HUES6 (cell line): ENCODE measurements around the gene EXT2.

ENCODE experiments used
- H3K27ac ChIP-seq: 2 replicates; pipeline ENCODE4 v1.7.0; 2013; ENCODE audit warnings: low read depth, mild to moderate bottlenecking, low read length, inconsistent platforms
- H3K27me3 ChIP-seq: 2 replicates; pipeline ENCODE4 v1.6.1; 2013; ENCODE audit warnings: low read length; ENCODE audit not compliant: control insufficient read depth, insufficient read depth
- H3K36me3 ChIP-seq: 2 replicates; pipeline ENCODE4 v1.6.1; 2013; ENCODE audit warnings: low read length; ENCODE audit not compliant: control insufficient read depth, insufficient read depth
- H3K4me1 ChIP-seq: 2 replicates; pipeline ENCODE4 v1.6.1; 2013; ENCODE audit warnings: low read length; ENCODE audit not compliant: control insufficient read depth, insufficient read depth
- H3K4me3 ChIP-seq: 2 replicates; pipeline ENCODE4 v1.5.1; 2013; ENCODE audit warnings: low read depth, low read length
- H3K9ac ChIP-seq: one replicate; pipeline ENCODE4 v1.6.1; 2013; ENCODE audit warnings: mild to moderate bottlenecking, low read length
- H3K9me3 ChIP-seq: 2 replicates; pipeline ENCODE4 v1.6.1; 2013; ENCODE audit warnings: low read depth, low read length; ENCODE audit not compliant: control insufficient read depth, insufficient read depth

EXT2 gene

GRCh38 chr11:44223238-44223637 is 127.8 kb downstream of the EXT2 start:
- Histone ChIP-seq H3K4me1 (no peaks in the 10 kb centered on the region), H3K36me3 (no peaks in the 10 kb centered on the region), H3K27me3 (no peaks in the 10 kb centered on the region), H3K9ac (no peak overlapping the region), H3K9me3 (no peaks in the 10 kb centered on the region), H3K4me3 (no peak overlapping the region), H3K27ac (no peak overlapping the region)

- no peaks in the 10 kb centered on the region for H3K27me3 ChIP-seq
- no peak overlapping the region for H3K4me3 ChIP-seq
- H3K9ac ChIP-seq = no peak overlapping the region
- no peaks in the 10 kb centered on the region for H3K36me3 ChIP-seq
- no peak overlapping the region for H3K27ac ChIP-seq
- H3K9me3 ChIP-seq = no peaks in the 10 kb centered on the region
- no peaks in the 10 kb centered on the region for H3K4me1 ChIP-seq
These were observed 129.5 kb downstream of the EXT2 start for GRCh38 chr11:44224867-44225501.

GRCh38 chr11:44226490-44226889 is 131.0 kb downstream of the EXT2 start:
- Histone ChIP-seq H3K9me3 (no peaks in the 10 kb centered on the region), H3K27me3 (no peaks in the 10 kb centered on the region), H3K4me1 (no peaks in the 10 kb centered on the region), H3K27ac (no peak overlapping the region), H3K4me3 (no peak overlapping the region), H3K9ac (no peak overlapping the region), H3K36me3 (no peaks in the 10 kb centered on the region)

GRCh38 chr11:44226945-44227344 is 131.5 kb downstream of the EXT2 start:
- H3K4me1 ChIP-seq = no peaks in the 10 kb centered on the region
- no peak overlapping the region for H3K9ac ChIP-seq
- no peaks in the 10 kb centered on the region for H3K27me3 ChIP-seq
- no peaks in the 10 kb centered on the region for H3K36me3 ChIP-seq
- no peak overlapping the region for H3K27ac ChIP-seq
- no peaks in the 10 kb centered on the region for H3K9me3 ChIP-seq
- H3K4me3 ChIP-seq = no peak overlapping the region

- no peak overlapping the region for H3K27ac ChIP-seq
- no peaks in the 10 kb centered on the region for H3K27me3 ChIP-seq
- H3K9me3 ChIP-seq = no peaks in the 10 kb centered on the region
- no peak overlapping the region for H3K4me3 ChIP-seq
- H3K9ac ChIP-seq = no peak overlapping the region
- no peaks in the 10 kb centered on the region for H3K36me3 ChIP-seq
- H3K4me1 ChIP-seq = no peaks in the 10 kb centered on the region
These were observed 132.9 kb downstream of the EXT2 start for GRCh38 chr11:44228379-44228778.

GRCh38 chr11:44229098-44229497 is 133.6 kb downstream of the EXT2 start:
- Histone ChIP-seq H3K27me3 (no peaks in the 10 kb centered on the region), H3K36me3 (no peaks in the 10 kb centered on the region), H3K4me1 (no peaks in the 10 kb centered on the region), H3K9me3 (no peaks in the 10 kb centered on the region), H3K27ac (no peak overlapping the region), H3K4me3 (no peak overlapping the region), H3K9ac (no peak overlapping the region)

GRCh38 chr11:44229624-44230023 is 134.1 kb downstream of the EXT2 start:
- H3K9me3 ChIP-seq = no peaks in the 10 kb centered on the region
- no peaks in the 10 kb centered on the region for H3K4me1 ChIP-seq
- H3K27me3 ChIP-seq = no peaks in the 10 kb centered on the region
- H3K27ac ChIP-seq = no peak overlapping the region
- no peak overlapping the region for H3K4me3 ChIP-seq
- no peaks in the 10 kb centered on the region for H3K36me3 ChIP-seq
- no peak overlapping the region for H3K9ac ChIP-seq

GRCh38 chr11:44235765-44236201 is 140.3 kb downstream of the EXT2 start:
- H3K27me3 ChIP-seq = no peaks in the 10 kb centered on the region
- H3K4me3 ChIP-seq = no peak overlapping the region
- H3K4me1 ChIP-seq = no peaks in the 10 kb centered on the region
- H3K36me3 ChIP-seq = peaks cover 6% of the 10 kb centered on the region
- H3K27ac ChIP-seq = no peak overlapping the region
- no peaks in the 10 kb centered on the region for H3K9me3 ChIP-seq
- H3K9ac ChIP-seq = no peak overlapping the region

- H3K27ac ChIP-seq = no peak overlapping the region
- no peaks in the 10 kb centered on the region for H3K9me3 ChIP-seq
- no peaks in the 10 kb centered on the region for H3K4me1 ChIP-seq
- no peaks in the 10 kb centered on the region for H3K27me3 ChIP-seq
- H3K4me3 ChIP-seq = no peak overlapping the region
- peaks cover 6% of the 10 kb centered on the region for H3K36me3 ChIP-seq
- H3K9ac ChIP-seq = no peak overlapping the region
These were observed 140.8 kb downstream of the EXT2 start for GRCh38 chr11:44236296-44236695.

GRCh38 chr11:44237156-44237555 is 141.7 kb downstream of the EXT2 start:
- Histone ChIP-seq H3K4me3 (no peak overlapping the region), H3K4me1 (peaks cover 4% of the 10 kb centered on the region; the same call in 1 of the 2 replicates), H3K27me3 (no peaks in the 10 kb centered on the region), H3K36me3 (peaks cover 6% of the 10 kb centered on the region), H3K9ac (no peak overlapping the region), H3K27ac (no peak overlapping the region), H3K9me3 (no peaks in the 10 kb centered on the region)

- H3K27me3 ChIP-seq = no peaks in the 10 kb centered on the region
- no peak overlapping the region for H3K4me3 ChIP-seq
- H3K9ac ChIP-seq = no peak overlapping the region
- H3K4me1 ChIP-seq = peaks cover 31% of the 10 kb centered on the region
- H3K27ac ChIP-seq = no peak overlapping the region
- peaks cover 8% of the 10 kb centered on the region for H3K36me3 ChIP-seq
- H3K9me3 ChIP-seq = no peaks in the 10 kb centered on the region
These were observed 146.4 kb downstream of the EXT2 start for GRCh38 chr11:44241851-44242250.
